ENCODE data around the gene NBAS. TPM values are rescaled to one million over a fixed set of nuclear protein-coding genes. Genes with fewer than 3 reads are reported as not detected.
"Not testable (repeated sequence)": the region's sequence is repeated elsewhere in the genome, so short reads cannot be mapped to it uniquely, and the experiment has no call there.

The NBAS gene
- total RNA-seq, 1 experiment from 2014 or later, result 33.4 TPM

GRCh38 chr2:15543053-15543452 lies 18.1 kb downstream of the NBAS start:
- Histone ChIP-seq H3K4me3 (no peak overlapping the region), H3K36me3 (peaks cover 5% of the 10 kb centered on the region; the same call in 1 of the 2 replicates), H3K9me3 (replicated peaks) (no peaks in the 10 kb centered on the region), H3K4me1 (replicated peaks) (no peaks in the 10 kb centered on the region), H3K27ac (no peak overlapping the region), H3K27me3 (replicated peaks) (no peaks in the 10 kb centered on the region)
- DNase-seq (ENCODE audit: low read depth in 1 of 2, low spot score in 2 of 2), result no peak

- H3K9me3 ChIP-seq (replicated peaks); H3K36me3 ChIP-seq; H3K4me3 ChIP-seq; H3K27me3 ChIP-seq (replicated peaks); DNase-seq (ENCODE audit: low read depth in 1 of 2, low spot score in 2 of 2); H3K4me1 ChIP-seq (replicated peaks); H3K27ac ChIP-seq: not testable (repeated sequence)
Observed at GRCh38 chr2:15542269-15542668, 18.9 kb downstream of the NBAS start.

GRCh38 chr2:15540523-15540922 lies 20.6 kb downstream of the NBAS start:
- not testable (repeated sequence) for H3K27me3 ChIP-seq (replicated peaks); H3K9me3 ChIP-seq (replicated peaks); H3K27ac ChIP-seq; DNase-seq (ENCODE audit: low read depth in 1 of 2, low spot score in 2 of 2); H3K4me3 ChIP-seq; H3K4me1 ChIP-seq (replicated peaks)
- peaks cover 10% of the 10 kb centered on the region for H3K36me3 ChIP-seq

GRCh38 chr2:15539999-15540398 lies 21.1 kb downstream of the NBAS start:
- Histone ChIP-seq H3K27me3 (replicated peaks) (no peaks in the 10 kb centered on the region), H3K27ac (no peak overlapping the region), H3K4me3 (no peak overlapping the region), H3K36me3 (peaks cover 12% of the 10 kb centered on the region), H3K4me1 (replicated peaks) (no peaks in the 10 kb centered on the region), H3K9me3 (replicated peaks) (no peaks in the 10 kb centered on the region)
- DNase-seq (ENCODE audit: low read depth in 1 of 2, low spot score in 2 of 2), result no peak

GRCh38 chr2:15538792-15539191 lies 22.3 kb downstream of the NBAS start:
- H3K9me3 ChIP-seq (replicated peaks), result no peaks in the 10 kb centered on the region
- no peak for DNase-seq (ENCODE audit: low read depth in 1 of 2, low spot score in 2 of 2)
- no peak overlapping the region for H3K27ac ChIP-seq
- peaks cover 24% of the 10 kb centered on the region for H3K36me3 ChIP-seq
- no peaks in the 10 kb centered on the region; the same call in 1 of the 2 replicates for H3K27me3 ChIP-seq (replicated peaks)
- no peak overlapping the region for H3K4me3 ChIP-seq
- H3K4me1 ChIP-seq (replicated peaks), result no peaks in the 10 kb centered on the region

- H3K36me3 ChIP-seq, result peaks cover 34% of the 10 kb centered on the region
- no peak overlapping the region for H3K4me3 ChIP-seq
- H3K27me3 ChIP-seq (replicated peaks), result no peaks in the 10 kb centered on the region; the same call in 1 of the 2 replicates
- no peak overlapping the region for H3K27ac ChIP-seq
- H3K9me3 ChIP-seq (replicated peaks), result no peaks in the 10 kb centered on the region
- no peaks in the 10 kb centered on the region for H3K4me1 ChIP-seq (replicated peaks)
- no peak for DNase-seq (ENCODE audit: low read depth in 1 of 2, low spot score in 2 of 2)
Observed at GRCh38 chr2:15533860-15534480, 27.2 kb downstream of the NBAS start.

GRCh38 chr2:15532996-15533395 lies 28.1 kb downstream of the NBAS start:
- H3K36me3 ChIP-seq, result peaks cover 33% of the 10 kb centered on the region
- H3K4me1 ChIP-seq (replicated peaks), result no peaks in the 10 kb centered on the region

GRCh38 chr2:15531095-15531854 lies 29.9 kb downstream of the NBAS start:
- Histone ChIP-seq H3K27ac (no peak overlapping the region), H3K9me3 (replicated peaks) (no peaks in the 10 kb centered on the region), H3K4me3 (no peak overlapping the region), H3K4me1 (replicated peaks) (no peaks in the 10 kb centered on the region), H3K36me3 (peaks cover 33% of the 10 kb centered on the region), H3K27me3 (replicated peaks) (no peaks in the 10 kb centered on the region; the same call in 1 of the 2 replicates)
- DNase-seq (ENCODE audit: low read depth in 1 of 2, low spot score in 2 of 2), result no peak

More at GRCh38 chr2:15532996-15533395, 28.1 kb downstream of the NBAS start:
- no peak overlapping the region for H3K27ac ChIP-seq
- H3K27me3 ChIP-seq (replicated peaks), result no peaks in the 10 kb centered on the region; the same call in 1 of the 2 replicates
- no peaks in the 10 kb centered on the region for H3K9me3 ChIP-seq (replicated peaks)
- DNase-seq (ENCODE audit: low read depth in 1 of 2, low spot score in 2 of 2), result no peak
- H3K4me3 ChIP-seq, result no peak overlapping the region

- DNase-seq (ENCODE audit: low read depth in 1 of 2, low spot score in 2 of 2), result no peak
- Histone ChIP-seq H3K27ac (no peak overlapping the region), H3K4me1 (replicated peaks) (no peaks in the 10 kb centered on the region), H3K36me3 (peaks cover 23% of the 10 kb centered on the region; the same call in 1 of the 2 replicates), H3K9me3 (replicated peaks) (no peaks in the 10 kb centered on the region), H3K4me3 (no peak overlapping the region), H3K27me3 (replicated peaks) (no peaks in the 10 kb centered on the region)
Observed at GRCh38 chr2:15527074-15527739, 33.9 kb downstream of the NBAS start.

GRCh38 chr2:15521641-15522181 lies 39.4 kb downstream of the NBAS start:
- Histone ChIP-seq H3K4me3 (no peak overlapping the region), H3K27ac (no peak overlapping the region), H3K9me3 (replicated peaks) (no peaks in the 10 kb centered on the region), H3K4me1 (replicated peaks) (no peaks in the 10 kb centered on the region), H3K36me3 (peaks cover 22% of the 10 kb centered on the region; the same call in 1 of the 2 replicates), H3K27me3 (replicated peaks) (no peaks in the 10 kb centered on the region)
- DNase-seq (ENCODE audit: low read depth in 1 of 2, low spot score in 2 of 2), result no peak

GRCh38 chr2:15520346-15520745 lies 40.8 kb downstream of the NBAS start:
- Histone ChIP-seq H3K27me3 (replicated peaks) (no peaks in the 10 kb centered on the region), H3K9me3 (replicated peaks) (no peaks in the 10 kb centered on the region), H3K4me1 (replicated peaks) (no peaks in the 10 kb centered on the region), H3K27ac (no peak overlapping the region), H3K4me3 (no peak overlapping the region), H3K36me3 (peaks cover 14% of the 10 kb centered on the region; the same call in 1 of the 2 replicates)
- no peak for DNase-seq (ENCODE audit: low read depth in 1 of 2, low spot score in 2 of 2)

- H3K36me3 ChIP-seq; H3K4me3 ChIP-seq; H3K27ac ChIP-seq; H3K4me1 ChIP-seq (replicated peaks); DNase-seq (ENCODE audit: low read depth in 1 of 2, low spot score in 2 of 2); H3K9me3 ChIP-seq (replicated peaks); H3K27me3 ChIP-seq (replicated peaks): not testable (repeated sequence)
Observed at GRCh38 chr2:15518759-15519158, 42.4 kb downstream of the NBAS start.

- no peak for DNase-seq (ENCODE audit: low read depth in 1 of 2, low spot score in 2 of 2)
- no peaks in the 10 kb centered on the region for H3K9me3 ChIP-seq (replicated peaks)
- 0 out of 2 replicates have a peak, but pooled peaks cover 8% of the 10 kb centered on the region for H3K36me3 ChIP-seq
- H3K27me3 ChIP-seq (replicated peaks), result no peaks in the 10 kb centered on the region
- no peak overlapping the region for H3K27ac ChIP-seq
- no peak overlapping the region for H3K4me3 ChIP-seq
- H3K4me1 ChIP-seq (replicated peaks), result no peaks in the 10 kb centered on the region
Observed at GRCh38 chr2:15517793-15518192, 43.3 kb downstream of the NBAS start.

GRCh38 chr2:15511686-15512085 lies 49.4 kb downstream of the NBAS start:
- peaks cover 26% of the 10 kb centered on the region for H3K36me3 ChIP-seq
- DNase-seq (ENCODE audit: low read depth in 1 of 2, low spot score in 2 of 2), result no peak
- no peak overlapping the region for H3K27ac ChIP-seq
- no peak overlapping the region for H3K4me3 ChIP-seq
- H3K4me1 ChIP-seq (replicated peaks), result no peaks in the 10 kb centered on the region
- H3K9me3 ChIP-seq (replicated peaks), result no peaks in the 10 kb centered on the region
- H3K27me3 ChIP-seq (replicated peaks), result no peaks in the 10 kb centered on the region
